C4-2B (cell line): ENCODE results near the gene PCDHGA5.
"Not testable (repeated sequence)": the region's sequence is repeated elsewhere in the genome, so short reads cannot be mapped to it uniquely, and the experiment has no call there.

Experiments used
- H3K27ac ChIP-seq: fragments of 450-650 bp; 2 replicates; pipeline ENCODE4 v1.5.1; 2017
- ZFX ChIP-seq: fragments of 450-650 bp; IDR thresholded peaks from 2 replicates; pipeline ENCODE4 v1.6.1; 2017
- TF ChIP-seq, protein P1 (sequence below): fragments of 450-650 bp; conservative IDR thresholded peaks from 2 replicates; pipeline ENCODE4 v1.5.1; 2017; ENCODE audit warnings: mild to moderate bottlenecking

PCDHGA5 gene

GRCh38 chr5:141343953-141344463 is 20.0 kb upstream of the PCDHGA5 start:
- TF ChIP-seq ZFX = no peak
- TF ChIP-seq, protein P1, sequence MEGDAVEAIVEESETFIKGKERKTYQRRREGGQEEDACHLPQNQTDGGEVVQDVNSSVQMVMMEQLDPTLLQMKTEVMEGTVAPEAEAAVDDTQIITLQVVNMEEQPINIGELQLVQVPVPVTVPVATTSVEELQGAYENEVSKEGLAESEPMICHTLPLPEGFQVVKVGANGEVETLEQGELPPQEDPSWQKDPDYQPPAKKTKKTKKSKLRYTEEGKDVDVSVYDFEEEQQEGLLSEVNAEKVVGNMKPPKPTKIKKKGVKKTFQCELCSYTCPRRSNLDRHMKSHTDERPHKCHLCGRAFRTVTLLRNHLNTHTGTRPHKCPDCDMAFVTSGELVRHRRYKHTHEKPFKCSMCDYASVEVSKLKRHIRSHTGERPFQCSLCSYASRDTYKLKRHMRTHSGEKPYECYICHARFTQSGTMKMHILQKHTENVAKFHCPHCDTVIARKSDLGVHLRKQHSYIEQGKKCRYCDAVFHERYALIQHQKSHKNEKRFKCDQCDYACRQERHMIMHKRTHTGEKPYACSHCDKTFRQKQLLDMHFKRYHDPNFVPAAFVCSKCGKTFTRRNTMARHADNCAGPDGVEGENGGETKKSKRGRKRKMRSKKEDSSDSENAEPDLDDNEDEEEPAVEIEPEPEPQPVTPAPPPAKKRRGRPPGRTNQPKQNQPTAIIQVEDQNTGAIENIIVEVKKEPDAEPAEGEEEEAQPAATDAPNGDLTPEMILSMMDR = peak; percentile 35
- H3K27ac ChIP-seq = no peak overlapping the region

GRCh38 chr5:141345327-141345726 is 18.6 kb upstream of the PCDHGA5 start:
- TF ChIP-seq, protein P1 = peak; percentile 25
- no peak for TF ChIP-seq ZFX
- H3K27ac ChIP-seq = no peak overlapping the region

DNA sequence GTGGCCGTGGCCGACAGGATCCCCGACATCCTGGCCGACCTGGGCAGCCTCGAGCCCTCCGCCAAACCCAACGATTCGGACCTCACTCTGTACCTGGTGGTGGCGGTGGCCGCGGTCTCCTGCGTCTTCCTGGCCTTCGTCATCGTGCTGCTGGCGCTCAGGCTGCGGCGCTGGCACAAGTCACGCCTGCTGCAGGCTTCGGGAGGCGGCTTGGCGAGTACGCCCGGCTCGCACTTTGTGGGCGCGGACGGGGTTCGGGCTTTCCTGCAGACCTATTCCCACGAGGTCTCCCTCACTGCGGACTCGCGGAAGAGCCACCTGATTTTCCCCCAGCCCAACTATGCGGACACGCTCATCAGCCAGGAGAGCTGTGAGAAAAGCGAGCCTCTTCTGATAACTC is 17.9 kb upstream of the PCDHGA5 start:
- not testable (repeated sequence) for H3K27ac ChIP-seq

DNA sequence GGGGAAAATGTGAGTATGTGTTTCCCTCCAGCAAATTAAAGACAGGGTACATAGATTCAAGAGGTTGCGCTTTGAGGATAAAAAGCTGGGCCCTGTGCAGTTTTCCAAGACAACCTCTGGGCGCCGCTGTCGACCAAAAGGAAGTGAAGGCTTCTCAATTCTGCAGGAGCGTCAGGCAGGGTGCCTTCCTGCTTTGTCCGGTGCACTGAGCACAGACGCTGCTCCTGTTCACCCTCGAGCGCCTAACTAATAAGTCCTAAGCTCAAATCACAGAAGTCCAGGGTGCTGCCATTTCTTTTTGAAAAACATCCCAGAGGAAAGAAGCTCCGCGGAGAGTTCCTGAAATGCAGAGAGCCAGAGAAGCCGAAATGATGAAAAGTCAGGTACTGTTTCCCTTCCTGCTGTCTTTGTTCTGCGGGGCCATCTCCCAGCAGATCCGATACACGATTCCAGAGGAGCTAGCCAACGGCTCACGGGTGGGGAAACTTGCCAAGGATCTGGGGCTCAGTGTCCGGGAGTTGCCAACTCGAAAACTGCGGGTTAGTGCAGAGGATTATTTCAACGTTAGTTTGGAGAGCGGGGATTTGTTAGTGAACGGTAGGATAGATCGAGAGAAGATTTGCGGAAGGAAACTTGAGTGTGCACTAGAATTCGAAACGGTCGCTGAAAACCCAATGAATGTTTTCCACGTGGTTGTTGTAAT is 13.9 kb upstream of the PCDHGA5 start, which contains the start of gene PCDHGB1:
Gene PCDHGB1, plus strand, starts transcription at position 183 of the 703 bp plus-strand sequence. Its CDS starts 162 bp downstream, at position 345.
- TF ChIP-seq, protein P1 = peak; percentile 84
- no peak for TF ChIP-seq ZFX
- no peak within 1 kb of the TSS for H3K27ac ChIP-seq

DNA sequence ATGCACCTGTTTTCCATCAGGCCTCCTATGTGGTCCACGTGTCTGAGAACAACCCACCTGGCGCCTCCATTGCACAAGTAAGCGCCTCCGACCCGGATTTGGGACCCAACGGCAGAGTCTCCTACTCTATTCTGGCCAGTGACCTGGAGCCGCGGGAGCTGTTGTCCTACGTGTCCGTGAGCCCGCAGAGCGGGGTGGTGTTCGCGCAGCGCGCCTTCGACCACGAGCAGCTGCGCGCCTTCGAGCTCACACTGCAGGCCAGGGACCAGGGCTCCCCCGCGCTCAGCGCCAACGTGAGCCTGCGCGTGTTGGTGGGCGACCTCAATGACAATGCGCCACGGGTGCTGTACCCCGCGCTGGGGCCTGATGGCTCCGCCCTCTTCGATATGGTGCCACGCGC is 12.4 kb upstream of the PCDHGA5 start:
- no peak overlapping the region for H3K27ac ChIP-seq
- TF ChIP-seq ZFX = no peak
- TF ChIP-seq, protein P1 = no peak

DNA sequence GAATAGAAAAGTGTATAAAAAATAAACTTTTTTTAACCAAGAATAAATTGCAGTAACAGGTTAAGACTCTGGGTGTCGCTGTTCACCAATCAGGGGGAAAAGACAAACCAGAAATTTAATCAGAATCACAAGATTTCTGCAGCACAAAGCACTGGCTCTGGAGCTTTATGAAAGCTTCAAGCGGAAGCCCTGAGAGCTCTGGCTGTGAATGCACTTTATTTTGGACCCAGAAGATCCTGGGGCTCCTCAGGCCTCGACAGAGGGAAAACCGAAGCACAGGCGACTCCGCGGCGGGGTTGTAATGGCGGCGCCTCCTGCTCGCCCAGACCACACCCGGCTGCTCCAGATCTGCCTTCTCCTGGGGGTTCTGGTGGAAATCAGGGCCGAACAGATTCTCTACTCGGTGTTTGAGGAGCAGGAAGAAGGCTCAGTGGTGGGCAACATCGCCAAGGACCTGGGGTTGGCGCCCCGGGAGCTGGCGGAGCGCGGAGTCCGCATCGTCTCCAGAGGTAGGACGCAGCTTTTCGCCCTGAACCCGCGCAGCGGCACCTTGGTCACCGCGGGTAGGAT is 9.0 kb upstream of the PCDHGA5 start, which contains the start of gene PCDHGA4:
Gene PCDHGA4, plus strand, starts transcription at position 122 of the 570 bp plus-strand sequence. Its CDS starts 87 bp downstream, at position 209.
- TF ChIP-seq, protein P1 = peak; percentile 78
- no peak for TF ChIP-seq ZFX
- H3K27ac ChIP-seq = no peak within 1 kb of the TSS

DNA sequence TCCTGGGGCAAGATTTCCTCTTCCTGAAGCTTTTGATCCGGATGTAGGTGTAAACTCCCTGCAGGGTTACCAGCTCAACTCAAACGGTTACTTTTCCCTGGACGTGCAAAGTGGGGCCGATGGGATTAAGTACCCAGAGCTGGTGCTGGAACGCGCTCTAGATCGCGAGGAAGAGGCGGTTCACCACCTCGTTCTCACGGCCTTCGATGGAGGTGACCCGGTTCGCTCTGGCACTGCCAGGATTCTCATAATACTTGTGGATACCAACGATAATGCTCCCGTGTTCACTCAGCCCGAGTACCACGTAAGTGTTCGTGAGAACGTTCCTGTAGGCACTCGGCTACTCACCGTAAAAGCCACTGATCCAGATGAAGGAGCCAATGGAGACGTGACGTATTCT is 8.3 kb upstream of the PCDHGA5 start:
- TF ChIP-seq ZFX = no peak
- TF ChIP-seq, protein P1 = no peak
- H3K27ac ChIP-seq = no peak overlapping the region
